ENCODE measurements around the gene PDE4DIP.
"Not testable (repeated sequence)": the region's sequence is repeated elsewhere in the genome, so short reads cannot be mapped to it uniquely, and the experiment has no call there.

PDE4DIP gene

GRCh38 chr1:148874408-148875388, 30.5 kb downstream of the PDE4DIP start:
- not testable (repeated sequence) for ATAC-seq

DNA sequence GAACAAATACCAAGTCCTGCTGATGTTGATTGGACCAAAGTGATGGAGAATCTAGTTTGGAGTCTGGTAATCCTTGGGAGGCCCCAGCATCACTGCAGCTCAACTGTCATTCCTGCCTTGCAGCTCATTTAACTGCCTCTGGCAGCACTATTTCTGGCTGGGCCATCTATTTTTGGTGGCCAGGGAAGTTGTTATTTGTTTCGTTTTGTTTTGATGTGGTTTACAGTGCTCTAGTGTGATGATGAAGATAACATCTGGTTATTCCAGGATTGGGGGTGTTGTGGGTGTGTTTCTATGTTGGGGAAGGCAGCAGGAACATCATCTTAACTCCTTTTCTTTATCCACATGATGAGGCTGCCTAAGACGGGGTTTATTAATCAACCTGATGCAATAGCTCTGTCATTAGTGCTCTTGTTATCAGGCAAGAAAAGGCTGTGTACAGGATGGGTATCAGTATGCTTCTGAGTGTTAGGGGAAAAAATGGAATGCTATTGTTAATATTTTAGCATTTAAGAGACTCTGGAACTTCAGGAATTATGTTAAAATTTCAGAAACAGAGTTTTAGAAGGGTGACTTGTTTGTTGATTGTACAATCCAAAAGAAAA, 35.7 kb downstream of the PDE4DIP start:
- not testable (repeated sequence) for ATAC-seq

GRCh38 chr1:148881261-148881660, 37.0 kb downstream of the PDE4DIP start:
- not testable (repeated sequence) for ATAC-seq

GRCh38 chr1:148885219-148885618, 41.0 kb downstream of the PDE4DIP start:
- not testable (repeated sequence) for ATAC-seq

GRCh38 chr1:148886293-148886692, 42.1 kb downstream of the PDE4DIP start:
- ATAC-seq, result not testable (repeated sequence)

DNA sequence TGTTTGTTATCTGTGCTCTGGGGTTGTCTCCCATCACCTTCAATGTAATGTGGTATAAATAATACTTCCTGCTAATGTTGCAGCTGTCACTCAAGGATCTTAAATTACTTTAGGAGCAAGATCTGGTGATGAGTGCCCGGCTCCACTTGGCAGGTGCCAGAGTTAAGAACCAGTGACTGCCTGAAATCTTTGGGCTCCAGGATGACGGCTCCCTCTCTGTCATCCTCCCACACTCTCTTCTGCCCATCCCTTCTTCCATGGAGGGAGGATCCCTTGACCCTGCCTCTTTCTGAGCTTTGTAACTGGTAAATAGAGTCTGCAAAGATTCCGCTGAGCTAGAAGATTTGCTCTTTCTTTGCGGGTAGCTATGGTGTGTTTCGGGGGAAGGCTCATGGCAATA, 44.4 kb downstream of the PDE4DIP start:
- not testable (repeated sequence) for ATAC-seq

GRCh38 chr1:148889267-148890074, 45.2 kb downstream of the PDE4DIP start:
- not testable (repeated sequence) for ATAC-seq

- not testable (repeated sequence) for ATAC-seq
These were observed 45.9 kb downstream of the PDE4DIP start for GRCh38 chr1:148890075-148890568.

- ATAC-seq, result not testable (repeated sequence)
These were observed 50.4 kb downstream of the PDE4DIP start for GRCh38 chr1:148894360-148895352.

DNA sequence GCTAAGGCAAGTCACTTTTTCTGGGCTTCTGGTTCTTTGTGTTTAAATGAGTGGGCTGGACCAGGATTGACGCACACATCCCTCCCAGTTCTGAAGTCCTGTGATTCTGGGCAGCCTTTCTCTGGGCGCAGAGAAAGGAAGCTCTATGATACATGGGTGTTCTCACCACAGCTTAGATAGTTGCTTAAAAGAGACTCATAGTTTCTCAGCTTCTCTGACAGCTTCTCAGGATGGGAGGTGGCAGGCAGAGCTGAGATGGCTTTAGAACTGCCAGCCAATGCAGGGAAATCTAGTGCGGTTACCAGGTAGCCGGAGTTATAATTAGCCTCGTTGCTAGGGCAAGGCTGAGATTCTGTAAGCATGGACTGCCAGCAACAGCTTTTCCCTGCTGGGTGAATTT, 55.8 kb downstream of the PDE4DIP start:
- not testable (repeated sequence) for ATAC-seq

GRCh38 chr1:148900691-148901090, 56.5 kb downstream of the PDE4DIP start:
- not testable (repeated sequence) for ATAC-seq

GRCh38 chr1:148901150-148901952, 57.1 kb downstream of the PDE4DIP start:
- peak; percentile 48 to 83 for ATAC-seq

DNA sequence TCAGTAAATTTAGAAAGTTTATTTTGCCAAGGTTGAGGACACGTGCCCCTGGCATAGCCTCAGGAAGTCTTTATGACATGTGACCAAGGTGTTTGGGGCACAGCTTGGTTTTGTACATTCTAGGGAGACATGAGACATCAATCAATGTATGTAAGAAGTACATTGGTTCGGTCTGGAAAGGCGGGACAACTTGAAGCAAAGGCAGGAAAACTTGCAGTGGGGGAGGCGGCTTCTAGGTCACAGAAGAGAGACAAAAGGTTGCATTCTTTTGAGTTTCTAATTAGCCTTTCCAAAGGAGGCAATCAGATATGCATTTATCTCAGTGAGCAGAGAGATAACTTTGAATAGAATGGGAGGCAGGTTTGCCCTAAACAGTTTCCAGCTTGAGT, 57.7 kb downstream of the PDE4DIP start:
- not testable (repeated sequence) for ATAC-seq

DNA sequence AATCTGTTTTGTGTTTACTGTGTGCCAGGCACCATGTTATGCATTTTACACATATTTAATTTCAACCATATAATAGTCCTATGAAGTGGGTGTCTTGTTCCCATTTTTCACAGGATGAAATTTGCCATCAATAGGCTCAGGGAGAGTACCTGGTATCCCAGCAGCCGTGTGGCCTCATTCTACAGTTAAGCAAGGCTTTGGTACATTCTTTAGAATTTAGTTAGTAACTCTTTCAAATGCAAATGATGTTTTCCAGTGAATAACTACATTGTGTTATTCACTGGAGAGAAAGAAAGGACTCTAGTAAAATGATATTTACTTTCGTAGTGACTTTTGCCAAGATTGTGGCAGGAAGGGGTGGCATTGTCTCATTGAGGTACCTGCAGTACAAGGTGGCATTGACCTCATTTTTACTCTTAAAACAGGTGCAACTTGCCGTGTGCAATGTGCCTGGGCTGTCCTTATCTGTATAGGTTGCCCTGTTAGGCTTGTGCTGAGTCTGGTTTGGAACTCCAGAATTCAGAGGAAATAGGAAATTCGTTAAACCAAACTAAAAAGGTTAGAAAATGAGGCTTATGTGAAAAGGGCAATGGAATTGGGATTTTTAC, 65.1 kb downstream of the PDE4DIP start:
- not testable (repeated sequence) for ATAC-seq

GRCh38 chr1:148911303-148911928, 67.2 kb downstream of the PDE4DIP start:
- not testable (repeated sequence) for ATAC-seq

DNA sequence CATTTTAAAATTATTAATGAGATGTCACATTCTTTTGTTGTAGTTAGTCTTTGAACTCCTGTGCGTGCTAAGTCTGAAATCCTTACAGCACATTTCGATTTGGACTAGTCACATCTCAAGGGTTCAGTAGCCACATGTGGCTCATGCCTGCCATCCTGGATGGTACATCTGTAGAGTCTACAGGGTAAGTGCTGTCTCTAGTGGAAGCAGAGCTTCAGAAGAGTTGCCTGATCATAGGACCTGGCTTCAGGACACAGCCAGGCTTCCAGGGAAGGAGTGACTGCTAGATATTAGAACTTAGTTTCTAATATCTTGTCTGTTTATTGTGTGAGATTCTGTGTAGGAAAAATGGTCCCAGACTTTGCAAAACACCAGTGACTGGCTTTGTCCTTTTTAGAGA, 72.0 kb downstream of the PDE4DIP start:
- ATAC-seq, result not testable (repeated sequence)

GRCh38 chr1:148916695-148917348, 72.6 kb downstream of the PDE4DIP start:
- not testable (repeated sequence) for ATAC-seq

DNA sequence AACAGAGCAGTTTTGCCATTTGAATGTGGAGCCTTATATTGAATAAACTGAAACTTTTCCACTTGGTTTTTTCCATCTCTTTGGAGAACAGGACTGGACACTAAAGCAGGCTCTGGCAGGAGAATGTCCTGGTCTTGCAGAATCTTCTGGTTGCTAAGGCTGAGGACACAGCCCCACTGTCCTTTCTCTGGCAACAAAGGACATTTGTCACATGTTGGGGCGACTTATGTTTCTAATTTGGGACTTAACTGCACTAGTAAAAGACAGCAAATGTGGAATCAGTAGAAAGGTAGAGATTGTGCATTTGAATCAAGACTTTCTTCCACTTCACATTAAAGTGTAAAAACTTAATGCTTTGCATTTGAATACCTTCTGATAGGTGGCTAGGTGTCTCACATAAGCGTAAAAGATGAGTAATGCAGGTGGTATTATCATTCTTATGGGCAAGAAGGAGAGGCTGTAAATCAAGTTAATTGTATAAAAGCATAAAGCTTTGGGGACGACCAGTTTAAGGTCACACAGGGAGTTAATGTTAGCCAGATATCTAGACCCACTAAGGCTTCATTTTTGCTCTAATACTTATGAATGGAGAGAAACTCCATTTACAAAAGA, 74.7 kb downstream of the PDE4DIP start:
- not testable (repeated sequence) for ATAC-seq
